H1 (cell line): ENCODE measurements around the gene TSC22D1. TPM values are rescaled to one million over a fixed set of nuclear protein-coding genes. Genes with fewer than 3 reads are reported as not detected.
A peak's percentile ranks its signal among the peaks of the same experiment; 100 is the strongest.

ENCODE experiments used
- CTCF ChIA-PET: fragments of 300-600 bp; sonication (Branson Sonifier 250); formaldehyde crosslinking; loops from one replicate; lab custom pipeline; 2021; ENCODE audit not compliant: partially characterized antibody; lab: Charles Lee
- POLR2A ChIA-PET: fragments of 300-600 bp; sonication (Branson Sonifier 250); formaldehyde crosslinking; loops from one replicate; lab custom pipeline; 2021; ENCODE audit warnings: inconsistent platforms; ENCODE audit not compliant: partially characterized antibody; lab: Charles Lee
- DNase-seq, 2 experiments: peaks; one replicate each; pipeline versions ENCODE4 v3.0.0 to v3.0.0-alpha.2; 2010 to 2022; ENCODE audit warnings: low spot score in 2 of 2, low read depth in 1 of 2, mixed read lengths in 1 of 2
- FAIRE-seq: peaks from 2 replicates; lab custom pipeline; 2011; peaks lifted over from hg19 to GRCh38; lab: Jason Lieb, UNC
- H2AFZ ChIP-seq: 2 replicates; pipeline ENCODE4 v1.8.1; 2012; ENCODE audit warnings: low read length, inconsistent platforms
- H2AK5ac ChIP-seq: 2 replicates; pipeline ENCODE4 v1.6.1; 2013; ENCODE audit warnings: low read depth, low read length
- H2BK120ac ChIP-seq: replicated peaks from 2 replicates; pipeline ENCODE3; 2013; ENCODE audit warnings: low read depth, low read length, inconsistent platforms
- H2BK12ac ChIP-seq: 2 replicates; pipeline ENCODE4 v1.6.1; 2013; ENCODE audit warnings: low read depth, low read length
- H2BK15ac ChIP-seq: 2 replicates; pipeline ENCODE4 v1.6.1; 2013; ENCODE audit warnings: low read length
- H2BK20ac ChIP-seq: 2 replicates; pipeline ENCODE4 v1.6.1; 2013; ENCODE audit warnings: low read length
- H2BK5ac ChIP-seq: 2 replicates; pipeline ENCODE4 v1.6.1; 2013; ENCODE audit warnings: low read depth, low read length
- H3K14ac ChIP-seq: 2 replicates; pipeline ENCODE4 v1.6.1; 2013; ENCODE audit warnings: inconsistent platforms; ENCODE audit not compliant: insufficient read length
- H3K18ac ChIP-seq: 2 replicates; pipeline ENCODE4 v1.6.1; 2013; ENCODE audit warnings: low read length; ENCODE audit errors: extremely low read depth
- H3K23ac ChIP-seq: 2 replicates; pipeline ENCODE4 v1.6.1; 2013; ENCODE audit warnings: inconsistent platforms; ENCODE audit not compliant: insufficient read length
- H3K23me2 ChIP-seq: 2 replicates; pipeline ENCODE4 v1.6.1; 2013; ENCODE audit warnings: low read depth, low read length
- H3K27ac ChIP-seq: 2 replicates; pipeline ENCODE4 v1.6.1; 2011; ENCODE audit warnings: low read depth, low read length, inconsistent platforms
- H3K27me3 ChIP-seq, 4 experiments: replicated peaks in 1 of 4; 1 replicate in 1 of 4; 2 replicates in 3 of 4; pipeline versions ENCODE4 v1.6.1 to v1.8.1; 2011 to 2013; ENCODE audit warnings: low read length in 3 of 4, mild to moderate bottlenecking in 3 of 4, inconsistent platforms in 2 of 4, mixed read lengths in 2 of 4, moderate library complexity in 1 of 4; ENCODE audit not compliant: control insufficient read depth in 3 of 4, insufficient read depth in 3 of 4; ENCODE audit errors: extremely low read depth in 1 of 4
- H3K36me3 ChIP-seq, 4 experiments: 2 replicates each; pipeline versions ENCODE4 v1.6.1 to v1.8.1; 2011 to 2013; ENCODE audit warnings: mild to moderate bottlenecking in 4 of 4, low read length in 3 of 4, moderate library complexity in 2 of 4, control low read depth in 1 of 4, inconsistent platforms in 1 of 4; ENCODE audit not compliant: insufficient read depth in 4 of 4, control insufficient read depth in 2 of 4
- H3K4ac ChIP-seq: replicated peaks from 2 replicates; pipeline ENCODE3; 2013; ENCODE audit warnings: low read length, low read depth, mixed read lengths, inconsistent platforms; ENCODE audit not compliant: insufficient read length
- H3K4me1 ChIP-seq, 4 experiments: replicated peaks in 1 of 4; 1 replicate in 1 of 4; 2 replicates in 3 of 4; pipeline versions ENCODE4 v1.6.1 to v1.8.1; 2011 to 2013; ENCODE audit warnings: low read length in 3 of 4, inconsistent platforms in 2 of 4, mixed read lengths in 1 of 4; ENCODE audit not compliant: insufficient read depth in 4 of 4, control insufficient read depth in 3 of 4
- H3K4me2 ChIP-seq, 2 experiments: 2 replicates each; pipeline versions ENCODE4 v1.6.1 to v1.8.1; 2011 to 2013; ENCODE audit warnings: low read depth in 2 of 2, low read length in 2 of 2, control low read depth in 1 of 2, inconsistent platforms in 1 of 2, mild to moderate bottlenecking in 1 of 2; ENCODE audit not compliant: insufficient read depth in 1 of 2
- H3K4me3 ChIP-seq, 4 experiments: fragments of 200-600, 300-600 bp in 1 of 4; sonication (generic), shearing (Covaris generic), sonication (Bioruptor Twin) in 1 of 4; 2 replicates each; pipeline versions ENCODE4 v1.5.1 to v1.8.1; 2011 to 2016; ENCODE audit warnings: low read length in 4 of 4, low read depth in 3 of 4, control low read depth in 2 of 4, inconsistent platforms in 2 of 4, mild to moderate bottlenecking in 2 of 4, mixed read lengths in 1 of 4, moderate library complexity in 1 of 4; ENCODE audit not compliant: insufficient read depth in 2 of 4; ENCODE audit errors: extremely low read depth in 1 of 4
- H3K56ac ChIP-seq: replicated peaks from 2 replicates; pipeline ENCODE3; 2013; ENCODE audit warnings: low read depth, mild to moderate bottlenecking, mixed read lengths, low read length, inconsistent platforms; ENCODE audit not compliant: insufficient read length
- H3K79me1 ChIP-seq: 2 replicates; pipeline ENCODE4 v1.6.1; 2013; ENCODE audit warnings: low read depth, low read length, control low read depth
- H3K79me2 ChIP-seq, 2 experiments: 2 replicates each; pipeline versions ENCODE4 v1.6.1 to v1.8.1; 2012 to 2013; ENCODE audit warnings: low read length in 2 of 2, mild to moderate bottlenecking in 2 of 2, inconsistent platforms in 1 of 2; ENCODE audit not compliant: insufficient read depth in 2 of 2, control insufficient read depth in 1 of 2
- H3K9ac ChIP-seq, 4 experiments: replicated peaks in 1 of 4; 1 replicate in 1 of 4; 2 replicates in 3 of 4; pipeline versions ENCODE4 v1.6.1 to v1.8.1; 2011 to 2013; ENCODE audit warnings: low read depth in 3 of 4, low read length in 3 of 4, control low read depth in 2 of 4, mild to moderate bottlenecking in 2 of 4, moderate library complexity in 2 of 4, inconsistent platforms in 1 of 4; ENCODE audit errors: extremely low read depth in 1 of 4
- H3K9me3 ChIP-seq, 2 experiments: 2 replicates each; pipeline versions ENCODE4 v1.6.1 to v1.8.1; 2012 to 2013; ENCODE audit warnings: mild to moderate bottlenecking in 2 of 2, moderate library complexity in 2 of 2, control low read depth in 1 of 2, inconsistent platforms in 1 of 2, low read depth in 1 of 2, low read length in 1 of 2, mixed read lengths in 1 of 2; ENCODE audit not compliant: insufficient read depth in 2 of 2
- H4K20me1 ChIP-seq, 2 experiments: replicated peaks in 1 of 2; 2 replicates each; pipeline versions ENCODE3 to v1.8.1; 2011 to 2013; ENCODE audit warnings: inconsistent platforms in 2 of 2, low read length in 2 of 2, mild to moderate bottlenecking in 1 of 2; ENCODE audit not compliant: insufficient read depth in 2 of 2, control insufficient read depth in 1 of 2
- H4K5ac ChIP-seq: 2 replicates; pipeline ENCODE4 v1.6.1; 2013; ENCODE audit warnings: low read length, low read depth, mixed read lengths, inconsistent platforms; ENCODE audit not compliant: insufficient read length
- H4K8ac ChIP-seq: 2 replicates; pipeline ENCODE4 v1.8.0; 2013; ENCODE audit warnings: mild to moderate bottlenecking, moderate library complexity, low read length, inconsistent platforms; ENCODE audit not compliant: insufficient read depth; ENCODE audit errors: extremely low read depth
- H4K91ac ChIP-seq: replicated peaks from 2 replicates; pipeline ENCODE3; 2013; ENCODE audit warnings: low read length, mixed read lengths, inconsistent platforms; ENCODE audit not compliant: insufficient read length
- RBBP5 ChIP-seq: IDR thresholded peaks from 2 replicates; pipeline ENCODE4 v1.7.1; 2012; ENCODE audit warnings: low read depth, mild to moderate bottlenecking, inconsistent platforms, low read length, moderate library complexity, borderline replicate concordance
- WGBS, 2 experiments: shearing (Covaris generic) in 1 of 2; methylation state at CpG; one replicate each; pipeline versions ENCODE4 v1.1.6 to v1.1.7; 2013 to 2015; ENCODE audit warnings: low lambda C conversion rate in 2 of 2, mixed read lengths in 2 of 2, inconsistent platforms in 1 of 2, low coverage in 1 of 2, missing lambda C conversion rate in 1 of 2; ENCODE audit not compliant: insufficient replicate concordance in 2 of 2, insufficient coverage in 1 of 2, insufficient read length in 1 of 2; ENCODE audit errors: extremely low coverage in 1 of 2, missing lambda C conversion rate in 1 of 2; 5-methylcytosine and 5-hydroxymethylcytosine counted together
- polyA plus RNA-seq, 7 experiments: library from polyadenylated mRNA; depleted of rRNA in 3 of 7; stranded (reverse) in 5 of 7; unstranded in 2 of 7; fragments of >200 nt in 5 of 7; fragments of 200-250 nt in 2 of 7; gene quantifications; 1 replicate in 5 of 7; 2 replicates in 1 of 7; 4 replicates in 1 of 7; pipeline versions ENCODE4 v1.2.1 to v1.2.3, GENCODE V29; 2011 to 2013; ENCODE audit warnings: missing spikeins in 2 of 7, mixed read lengths in 2 of 7
- total RNA-seq: library from RNA; stranded (reverse); fragmentation: NEBNext Ultra II Directional; extraction: Animal tissue kit (Norgen Biotek cat#: 25700); gene quantifications from 2 replicates; pipeline ENCODE4 v1.2.1, GENCODE V29; 2021

TSC22D1 gene
- total and polyA plus RNA-seq, 2 of the 8 experiments (the other 6 are each of a cell fraction or from before 2014, with no cell fraction given) = 52.6 to 80.9 TPM

DNA sequence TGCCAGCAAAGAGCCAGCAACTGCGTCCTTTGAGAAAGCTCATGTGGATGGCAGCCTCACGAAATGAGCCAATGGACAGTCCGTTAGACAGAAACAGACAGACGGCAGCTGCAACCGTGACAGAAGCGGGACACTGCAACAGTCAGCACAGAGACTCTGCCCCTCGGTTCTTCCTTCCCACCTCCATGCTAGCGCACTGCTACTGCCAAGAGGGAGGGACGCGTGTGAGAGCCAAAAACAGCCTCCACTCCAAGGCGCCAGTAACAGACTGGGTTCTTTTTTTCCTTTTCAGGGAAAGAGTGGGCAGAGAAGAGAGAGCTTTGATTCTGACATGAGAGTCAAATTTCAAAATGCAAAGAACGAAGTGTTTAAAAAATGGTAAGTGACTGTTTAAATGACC is 125.0 kb downstream of the TSC22D1 start:
- Histone ChIP-seq H3K4ac (no peak overlapping the region), H3K56ac (no peak overlapping the region), H3K23me2 (no peaks in the 10 kb centered on the region), H2BK120ac (no peak overlapping the region), H3K14ac (no peak overlapping the region), H3K4me3 (no peak overlapping the region), H3K27me3 (no peaks in the 10 kb centered on the region), H4K91ac (no peak overlapping the region), H3K79me1 (no peaks in the 10 kb centered on the region; the same call in 1 of the 2 replicates), H2AK5ac (no peak overlapping the region), H3K9ac (no peak overlapping the region), H2BK5ac (peak overlapping the region; percentile 3; the same call in 1 of the 2 replicates), H3K36me3 (peaks cover 0 to under 1% (median 0%) of the 10 kb centered on the region in 4 experiments; a peak in 2 of 8 replicates), H3K4me1 (0 out of 7 replicates have a peak, but pooled peaks cover 0 to 3% (median 0%) of the 10 kb centered on the region in 4 experiments), H3K79me2 (peaks cover 0 to 13% of the 10 kb centered on the region in 2 experiments; a peak in 2 of 4 replicates), H2BK12ac (no peak overlapping the region), H4K8ac (no peak overlapping the region), H2AFZ (no peak overlapping the region), H3K23ac (no peak overlapping the region), H4K5ac (no peak overlapping the region), H3K9me3 (no peaks in the 10 kb centered on the region), H3K27ac (no peak overlapping the region), H2BK15ac (no peak overlapping the region), H4K20me1 (peaks cover 0 to 2% of the 10 kb centered on the region in 2 experiments), H3K18ac (no peak overlapping the region), H3K4me2 (no peak overlapping the region), H2BK20ac (no peak overlapping the region)
- no peak for DNase-seq
- ChIA-PET CTCF (interaction anchor here (1.3 to 1.8 kb wide), 2 partner anchors 10 to 14 kb away, joined by 3 to 4 read pairs; no protein-coding TSS in a partner anchor), POLR2A (interaction anchor here (2.7 kb wide), 1 partner anchor 15 kb away, joined by 21 read pairs; no protein-coding TSS in a partner anchor)
- no peak for FAIRE-seq
- TF ChIP-seq RBBP5 = no peak
- WGBS, 2 experiments = 87% methylated on average over 12 of the region's 12 CpGs; no CpG with 5 or more reads in 1 of the 2 experiments
